ENCODE data around the gene PDZD2. TPM values are rescaled to one million over a fixed set of nuclear protein-coding genes. Genes with fewer than 3 reads are reported as not detected.

PDZD2 gene
- total RNA-seq, 1 experiment from 2014 or later: 0.37 TPM

- H3K4me3 ChIP-seq (replicated peaks in 1 of 2; ENCODE audit: low read depth in 1 of 2, low read length in 2 of 2): no peak overlapping the region
- DNase-seq (ENCODE audit: low read depth, low spot score) (no peak), ATAC-seq (no peak)
- no peaks in the 10 kb centered on the region for H3K4me1 ChIP-seq (ENCODE audit: control insufficient read depth in 1 of 2, insufficient read depth in 2 of 2, low read length in 2 of 2)
- no peak overlapping the region for H3K9ac ChIP-seq (ENCODE audit: low read length)
- H3K27ac ChIP-seq (ENCODE audit: low read depth, low read length): no peak overlapping the region
- ChIA-PET RAD21 (ENCODE audit: low non-redundant PET in 1 of 2, low total read pairs in 2 of 2, uncharacterized antibody in 2 of 2, unreplicated experiment in 2 of 2) (no interaction called here), CTCF (no interaction called here), POLR2A (no interaction called here)
- no peaks in the 10 kb centered on the region for H3K36me3 ChIP-seq (ENCODE audit: control insufficient read depth in 1 of 2, insufficient read depth in 2 of 2, low read length in 2 of 2)
- H3K9me3 ChIP-seq (ENCODE audit: control insufficient read depth in 1 of 2, insufficient read depth in 1 of 2, low read depth in 1 of 2, low read length in 2 of 2): no peaks in the 10 kb centered on the region
- H3K79me2 ChIP-seq (ENCODE audit: insufficient read depth, low read length): no peaks in the 10 kb centered on the region
- TF ChIP-seq MAX (IDR thresholded peaks at IDR 0.05) (no peak), CTCF (IDR thresholded peaks at IDR 0.05 in 2 of 3, conservative IDR thresholded peaks at IDR 0.05 in 1 of 3; ENCODE audit: borderline replicate concordance in 1 of 3, insufficient read depth in 1 of 3, low read depth in 2 of 3, low read length in 2 of 3) (no peak), SIN3A (IDR thresholded peaks at IDR 0.05; ENCODE audit: low read depth) (no peak), EZH2phosphoT487 (IDR thresholded peaks at IDR 0.05; ENCODE audit: borderline replicate concordance) (no peak), CBX3 (IDR thresholded peaks at IDR 0.05; ENCODE audit: low read depth) (no peak), SP1 (IDR thresholded peaks at IDR 0.05; ENCODE audit: low read depth) (no peak), ATF3 (IDR thresholded peaks at IDR 0.05) (no peak), ZFX (IDR thresholded peaks at IDR 0.05) (no peak), SRF (IDR thresholded peaks at IDR 0.05; ENCODE audit: low read depth) (no peak), ZNF274 (IDR thresholded peaks at IDR 0.05; ENCODE audit: low read depth, low read length) (no peak), TCF7L2 (IDR thresholded peaks at IDR 0.05; ENCODE audit: borderline replicate concordance, extremely low read depth, insufficient read depth, insufficient read length) (no peak), REST (IDR thresholded peaks at IDR 0.05; ENCODE audit: low read depth) (no peak), CEBPB (IDR thresholded peaks at IDR 0.05; ENCODE audit: low read depth) (no peak), EZH2 (IDR thresholded peaks at IDR 0.05) (no peak), JUND (IDR thresholded peaks at IDR 0.05) (no peak), FOSL1 (IDR thresholded peaks at IDR 0.05; ENCODE audit: low read depth) (no peak)
- no peaks in the 10 kb centered on the region for H4K20me1 ChIP-seq (ENCODE audit: insufficient read depth)
- H3K4me2 ChIP-seq (ENCODE audit: low read length): no peak overlapping the region
- no peaks in the 10 kb centered on the region for H3K9me2 ChIP-seq (ENCODE audit: insufficient read depth)
- BruUV-seq (replicated peaks): no TSS peak
- H2AFZ ChIP-seq (ENCODE audit: low read depth, low read length, poor library complexity, severe bottlenecking): no peak overlapping the region
- intact Hi-C loops (cut with micrococcal nuclease): no loop called here
- no peaks in the 10 kb centered on the region for H3K27me3 ChIP-seq (ENCODE audit: insufficient read depth, low read length)
These were observed 35.5 kb downstream of the PDZD2 start for GRCh38 chr5:31674371-31674951.
